C4-2B (cell line): Measurements from ENCODE around the gene INHBC.

ENCODE experiments used
- H3K27ac ChIP-seq: fragments of 450-650 bp; 2 replicates; pipeline ENCODE4 v1.5.1; 2017
- CTCF ChIP-seq: fragments of 450-650 bp; conservative IDR thresholded peaks from 2 replicates; pipeline ENCODE4 v1.5.1; 2017; ENCODE audit warnings: mild to moderate bottlenecking
- ZFX ChIP-seq: fragments of 450-650 bp; IDR thresholded peaks from 2 replicates; pipeline ENCODE4 v1.6.1; 2017

The INHBC gene

GRCh38 chr12:57472391-57472790 lies 37.8 kb downstream of the INHBC start:
- H3K27ac ChIP-seq = no peak overlapping the region
- TF ChIP-seq ZFX (no peak), CTCF (no peak)

GRCh38 chr12:57473392-57473791 lies 38.8 kb downstream of the INHBC start:
- no peak overlapping the region for H3K27ac ChIP-seq
- TF ChIP-seq ZFX (no peak), CTCF (no peak)

DNA sequence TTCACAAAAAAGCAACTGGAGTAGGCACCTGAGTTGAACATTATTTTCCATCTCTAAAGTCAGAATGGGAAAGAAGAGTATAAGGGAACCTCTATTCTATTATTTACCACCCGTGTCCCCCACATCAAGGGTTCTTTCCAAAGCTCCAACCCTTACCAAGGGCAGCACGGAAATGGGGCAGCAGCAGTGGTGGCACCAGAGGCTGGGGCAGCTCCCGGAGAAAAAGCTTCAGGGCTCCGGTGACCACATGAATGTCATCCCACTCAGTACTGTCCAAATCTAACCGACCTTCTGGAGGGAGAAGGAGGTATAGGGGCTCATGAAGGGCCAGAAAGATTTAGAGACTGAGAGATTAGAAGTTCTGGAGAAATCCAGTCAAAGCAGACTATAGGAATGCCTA lies 39.3 kb downstream of the INHBC start:
- no peak overlapping the region for H3K27ac ChIP-seq
- TF ChIP-seq CTCF (no peak), ZFX (no peak)

- TF ChIP-seq CTCF = no peak
- TF ChIP-seq ZFX = no peak
- no peak overlapping the region for H3K27ac ChIP-seq
Observed at GRCh38 chr12:57474430-57474829, 39.8 kb downstream of the INHBC start.

- no peak for TF ChIP-seq ZFX
- no peak for TF ChIP-seq CTCF
- H3K27ac ChIP-seq = no peak overlapping the region
Observed at GRCh38 chr12:57474862-57475261, 40.3 kb downstream of the INHBC start.

DNA sequence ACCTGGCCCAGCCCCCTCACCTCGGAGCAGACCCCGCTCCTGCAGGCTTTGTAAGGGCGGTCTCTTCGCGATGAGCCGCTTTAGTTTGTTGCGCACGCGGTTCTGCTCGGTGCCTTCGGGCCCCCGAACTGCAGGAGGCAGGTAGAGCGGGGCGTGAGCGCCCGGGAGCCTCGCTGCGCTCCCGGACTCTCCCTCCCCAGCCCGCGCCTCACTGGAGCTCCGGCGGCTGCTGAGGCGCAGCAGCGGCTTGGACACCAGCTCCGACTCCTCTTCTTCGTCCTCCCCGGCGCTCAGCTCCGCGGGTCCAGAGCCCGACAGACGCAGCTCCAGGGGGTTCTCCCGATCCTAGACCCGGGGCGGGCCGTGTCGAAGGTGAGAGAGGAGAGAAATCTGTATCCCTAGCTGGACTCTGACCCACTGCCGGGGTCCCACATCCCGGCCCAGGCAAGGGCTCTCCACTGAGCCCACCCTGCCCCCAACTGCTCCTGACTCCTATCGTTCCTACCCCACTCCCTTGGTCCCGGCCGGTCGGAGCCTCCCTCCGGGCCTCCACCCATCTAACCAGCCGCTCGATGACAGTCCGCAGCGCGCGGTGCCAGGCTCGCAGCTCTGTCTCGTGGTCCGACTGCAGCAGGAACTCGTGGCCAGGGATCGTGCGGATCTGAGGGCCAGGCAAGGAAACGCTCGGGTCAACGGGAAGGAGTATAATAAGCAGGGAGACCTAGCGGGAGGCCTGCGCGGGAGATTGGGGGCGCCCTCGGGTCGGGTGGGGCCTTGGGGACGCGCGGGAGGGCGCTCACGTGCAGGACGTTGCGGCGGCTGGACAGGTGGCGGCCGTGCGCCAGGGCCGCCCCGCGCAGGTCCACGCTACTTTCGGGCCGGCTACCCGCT lies 40.9 kb downstream of the INHBC start:
- TF ChIP-seq CTCF (no peak), ZFX (no peak)
- no peak overlapping the region for H3K27ac ChIP-seq

GRCh38 chr12:57476162-57476992 lies 41.8 kb downstream of the INHBC start:
- no peak overlapping the region for H3K27ac ChIP-seq
- TF ChIP-seq CTCF = no peak
- TF ChIP-seq ZFX = no peak
